GM13977 (cell line): ENCODE measurements around the gene CBX6.

ENCODE experiments used
- DNase-seq: peaks from one replicate; pipeline ENCODE4 v3.0.0; 2012; ENCODE audit warnings: low spot score
- CTCF ChIP-seq: IDR thresholded peaks from 2 replicates; pipeline ENCODE4 v1.5.1; 2012; ENCODE audit warnings: mild to moderate bottlenecking, control low read depth; ENCODE audit not compliant: insufficient read depth; ENCODE audit errors: extremely low read depth, missing control alignments
- in situ Hi-C: fragments of 300-500 bp; cut with MboI; formaldehyde crosslinking; loops from one replicate; pipeline ENCODE4 v1.12.0; 2022; ENCODE audit warnings: low sequenced_read_pairs, low pct_unique_long_range_greater_than_20kb, mixed read lengths, inconsistent platforms; ENCODE audit not compliant: unreplicated experiment

CBX6 gene

GRCh38 chr22:38823637-38824036 lies 48.4 kb downstream of the CBX6 start:
- no peak for TF ChIP-seq CTCF
- DNase-seq: no peak
- in situ Hi-C loops: no loop called here

GRCh38 chr22:38823076-38823475 lies 48.9 kb downstream of the CBX6 start:
- TF ChIP-seq CTCF: no peak
- in situ Hi-C loops: no loop called here
- no peak for DNase-seq

- in situ Hi-C loops: no loop called here
Measured at GRCh38 chr22:38820020-38820419, 52.0 kb downstream of the CBX6 start.

GRCh38 chr22:38819387-38819940 lies 52.6 kb downstream of the CBX6 start:
- no peak for TF ChIP-seq CTCF
- in situ Hi-C loops: no loop called here
- no peak for DNase-seq

More at GRCh38 chr22:38820020-38820419, 52.0 kb downstream of the CBX6 start:
- TF ChIP-seq CTCF: no peak
- DNase-seq: no peak

GRCh38 chr22:38817196-38817595 lies 54.8 kb downstream of the CBX6 start:
- in situ Hi-C loops: no loop called here
- no peak for TF ChIP-seq CTCF
- no peak for DNase-seq

- TF ChIP-seq CTCF: no peak
- in situ Hi-C loops: no loop called here
- DNase-seq: no peak
Measured at GRCh38 chr22:38815842-38816241, 56.2 kb downstream of the CBX6 start.
